Left lung (tissue), 10 donors: ENCODE results near the gene STIM2. TPM values are rescaled to one million over a fixed set of nuclear protein-coding genes. Genes with fewer than 3 reads are reported as not detected.

Experiments
- ATAC-seq: fragments of 200-7000 bp; cut with Tn5 transposase; one replicate; pipeline ENCODE4 v1.9.1; 2020; ENCODE audit warnings: moderate library complexity
- DNase-seq, 4 donors: peaks; one replicate each; pipeline ENCODE4 v3.0.0-alpha.2; 2013 to 2020
- H3K27ac ChIP-seq, 2 donors: fragments of 200-600 bp; sonication (generic) in 1 of 2; one replicate each; pipeline versions ENCODE4 v1.5.0 to v1.8.0; 2020 to 2021
- H3K27me3 ChIP-seq, 2 donors: fragments of 200-600 bp; sonication (generic) in 1 of 2; one replicate each; pipeline versions ENCODE4 v1.5.0 to v1.8.0; 2020 to 2021
- H3K36me3 ChIP-seq, 2 donors: fragments of 200-600 bp; sonication (generic) in 1 of 2; one replicate each; pipeline versions ENCODE4 v1.5.0 to v1.8.0; 2020 to 2021
- H3K4me1 ChIP-seq, 2 donors: fragments of 200-600 bp; one replicate each; pipeline ENCODE4 v1.8.0; 2021
- H3K4me3 ChIP-seq, 2 donors: fragments of 200-600 bp; sonication (generic) in 1 of 2; one replicate each; pipeline versions ENCODE4 v1.5.0 to v1.8.0; 2020 to 2021; ENCODE audit warnings: mild to moderate bottlenecking in 1 of 2
- H3K9me3 ChIP-seq, 2 donors: fragments of 200-600 bp; sonication (generic) in 1 of 2; one replicate each; pipeline versions ENCODE4 v1.5.0 to v1.8.0; 2020 to 2021
- intact Hi-C, 2 donors: fragments of 100-400 bp; cut with DNase I; formaldehyde crosslinking; loops; one replicate each; pipeline versions ENCODE4 v1.11.2 to v1.14.2; 2022
- polyA plus RNA-seq, 6 donors: library from polyadenylated mRNA; unstranded; fragments of 120-200 nt; gene quantifications; one replicate each; pipeline ENCODE4 v1.2.1, GENCODE V29; 2013; ENCODE audit not compliant: insufficient read length in 6 of 6
- total RNA-seq, 2 donors: library from RNA; stranded (reverse); fragmentation: NEBNext Ultra II Directional; extraction: Animal tissue kit (Norgen Biotek cat#: 25700); gene quantifications; one replicate each; pipeline ENCODE4 v1.2.1, GENCODE V29; 2021
- TF ChIP-seq, protein P1 (sequence below), 2 donors: fragments of 200-600 bp; sonication (generic) in 1 of 2; IDR thresholded peaks; one replicate each; pipeline versions ENCODE4 v1.5.0 to v1.8.0; 2021; ENCODE audit warnings: antibody characterized with exemption in 2 of 2
- donor health status: DM: no; HTN: yes; CAD: no.
- donor health status: DM: no; HTN: no; CAD: no.

The STIM2 gene
- total and polyA plus RNA-seq, 8 donors: 29.1 to 62.7 (median 53.2) TPM

DNA sequence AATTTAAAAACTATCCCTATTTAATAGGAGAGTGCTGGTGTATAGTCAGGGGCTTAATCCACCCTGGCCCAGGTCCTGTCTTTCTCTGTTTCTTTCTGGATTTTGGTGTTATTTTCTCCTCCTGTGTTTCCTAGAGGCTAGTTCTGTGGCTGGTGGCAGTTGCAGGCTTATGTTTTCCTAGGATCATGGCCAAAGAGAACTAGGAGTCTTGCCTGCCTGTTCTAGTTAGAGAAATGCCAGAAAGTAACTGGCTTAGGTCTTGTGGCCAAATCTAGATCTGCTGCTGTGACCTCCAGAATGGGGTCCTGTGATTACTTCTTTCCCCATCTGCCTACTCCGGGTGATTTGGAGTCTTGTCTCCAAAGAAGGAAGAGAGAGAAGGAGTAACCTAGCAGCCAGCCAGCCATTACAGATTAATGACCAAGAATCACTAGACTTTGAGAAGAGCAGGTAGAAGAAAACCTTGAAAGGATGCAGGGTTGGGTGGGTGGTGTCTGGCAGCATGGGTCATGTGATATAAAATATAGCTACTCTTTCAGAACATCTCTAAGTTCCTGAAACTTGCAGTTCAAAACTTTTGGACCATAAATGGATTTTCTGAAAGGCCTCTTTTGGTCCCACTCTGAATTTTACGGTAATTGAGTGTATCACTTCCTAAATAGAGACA, 117.9 kb downstream of the STIM2 start:
- intact Hi-C loops: no loop called here
- Histone ChIP-seq H3K27ac (no peak overlapping the region), H3K4me1 (no peaks in the 10 kb centered on the region), H3K36me3 (no peaks in the 10 kb centered on the region), H3K27me3 (no peaks in the 10 kb centered on the region), H3K4me3 (no peak overlapping the region), H3K9me3 (no peaks in the 10 kb centered on the region)
- TF ChIP-seq, protein P1, sequence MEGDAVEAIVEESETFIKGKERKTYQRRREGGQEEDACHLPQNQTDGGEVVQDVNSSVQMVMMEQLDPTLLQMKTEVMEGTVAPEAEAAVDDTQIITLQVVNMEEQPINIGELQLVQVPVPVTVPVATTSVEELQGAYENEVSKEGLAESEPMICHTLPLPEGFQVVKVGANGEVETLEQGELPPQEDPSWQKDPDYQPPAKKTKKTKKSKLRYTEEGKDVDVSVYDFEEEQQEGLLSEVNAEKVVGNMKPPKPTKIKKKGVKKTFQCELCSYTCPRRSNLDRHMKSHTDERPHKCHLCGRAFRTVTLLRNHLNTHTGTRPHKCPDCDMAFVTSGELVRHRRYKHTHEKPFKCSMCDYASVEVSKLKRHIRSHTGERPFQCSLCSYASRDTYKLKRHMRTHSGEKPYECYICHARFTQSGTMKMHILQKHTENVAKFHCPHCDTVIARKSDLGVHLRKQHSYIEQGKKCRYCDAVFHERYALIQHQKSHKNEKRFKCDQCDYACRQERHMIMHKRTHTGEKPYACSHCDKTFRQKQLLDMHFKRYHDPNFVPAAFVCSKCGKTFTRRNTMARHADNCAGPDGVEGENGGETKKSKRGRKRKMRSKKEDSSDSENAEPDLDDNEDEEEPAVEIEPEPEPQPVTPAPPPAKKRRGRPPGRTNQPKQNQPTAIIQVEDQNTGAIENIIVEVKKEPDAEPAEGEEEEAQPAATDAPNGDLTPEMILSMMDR (IDR thresholded peaks at IDR 0.05): no peak
- ATAC-seq (no peak), DNase-seq (no peak)

- Histone ChIP-seq H3K9me3 (no peaks in the 10 kb centered on the region), H3K36me3 (no peaks in the 10 kb centered on the region), H3K27ac (no peak overlapping the region), H3K4me1 (peaks cover 3 to 7% of the 10 kb centered on the region in 2 donors), H3K4me3 (no peak overlapping the region), H3K27me3 (no peaks in the 10 kb centered on the region)
- intact Hi-C loops: no loop called here
- TF ChIP-seq, protein P1 (IDR thresholded peaks at IDR 0.05): no peak
- DNase-seq (no peak), ATAC-seq (no peak)
Observed at GRCh38 chr4:26984896-26985295, 124.3 kb downstream of the STIM2 start.

GRCh38 chr4:26985873-26986272, 125.2 kb downstream of the STIM2 start:
- Histone ChIP-seq H3K36me3 (no peaks in the 10 kb centered on the region), H3K4me3 (no peak overlapping the region), H3K9me3 (no peaks in the 10 kb centered on the region), H3K27ac (no peak overlapping the region), H3K4me1 (peaks cover 3 to 7% of the 10 kb centered on the region in 2 donors), H3K27me3 (no peaks in the 10 kb centered on the region)
- TF ChIP-seq, protein P1 (IDR thresholded peaks at IDR 0.05): no peak
- DNase-seq (no peak), ATAC-seq (no peak)
- intact Hi-C loops: no loop called here

- peaks cover 3 to 7% of the 10 kb centered on the region in 2 donors for H3K4me1 ChIP-seq
- H3K36me3 ChIP-seq: no peaks in the 10 kb centered on the region
- TF ChIP-seq, protein P1 (IDR thresholded peaks at IDR 0.05): no peak
- H3K4me3 ChIP-seq: no peak overlapping the region
- H3K9me3 ChIP-seq: no peaks in the 10 kb centered on the region
- H3K27ac ChIP-seq: no peak overlapping the region
- intact Hi-C loops: no loop called here
- H3K27me3 ChIP-seq: no peaks in the 10 kb centered on the region
- DNase-seq (no peak), ATAC-seq (no peak)
Observed at GRCh38 chr4:26987191-26987590, 126.5 kb downstream of the STIM2 start.

DNA sequence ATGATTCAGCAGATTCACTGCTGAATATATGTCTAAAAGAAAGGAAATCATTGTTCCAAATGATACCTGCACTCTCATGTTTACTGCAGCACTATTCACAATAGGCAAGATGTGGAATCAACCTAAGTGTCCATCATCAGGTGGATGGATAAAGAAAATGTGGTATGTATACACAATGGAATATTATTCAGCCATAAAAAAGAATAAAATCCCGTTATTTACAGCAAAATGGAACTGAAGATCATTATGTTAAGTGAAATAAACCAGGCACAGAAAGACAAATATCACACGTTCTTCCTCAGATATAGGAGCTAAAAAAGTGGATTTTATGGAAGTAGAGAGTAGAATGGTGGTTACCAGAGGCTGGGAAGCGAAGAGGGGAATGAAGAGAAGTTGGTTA, 130.4 kb downstream of the STIM2 start:
- intact Hi-C loops: no loop called here
- Histone ChIP-seq H3K27ac (no peak overlapping the region), H3K27me3 (no peaks in the 10 kb centered on the region), H3K36me3 (peaks cover 0 to 5% of the 10 kb centered on the region in 2 donors), H3K9me3 (no peaks in the 10 kb centered on the region), H3K4me3 (no peak overlapping the region), H3K4me1 (peaks cover 8 to 18% of the 10 kb centered on the region in 2 donors)
- ATAC-seq: no peak
- DNase-seq: no peak
- TF ChIP-seq, protein P1 (IDR thresholded peaks at IDR 0.05): no peak
